ENCODE measurements around the gene DDX28. TPM values are rescaled to one million over a fixed set of nuclear protein-coding genes. Genes with fewer than 3 reads are reported as not detected.

The DDX28 gene
- total and polyA plus RNA-seq, 2 donors (not counting 3 experiments of a cell fraction or from before 2014, with no cell fraction given) = 8.4 to 12.5 TPM

- no peak overlapping the region for H3K9ac ChIP-seq (replicated peaks; ENCODE audit: extremely low read depth, insufficient read depth, low read length)
- no peak overlapping the region for H3K4me2 ChIP-seq (ENCODE audit: insufficient read depth, low read length)
- H3K4me3 ChIP-seq (replicated peaks in 1 of 3; ENCODE audit: insufficient read depth in 1 of 3, low read depth in 1 of 3, low read length in 3 of 3) = no peak overlapping the region
- ChIA-PET POLR2A (no interaction called here), CTCF (interaction anchor here (0.9 to 2.4 kb wide), 3 partner anchors 10 to 235 kb away, joined by 3 to 52 read pairs (median 8); no protein-coding TSS in a partner anchor)
- DNase-seq (ENCODE audit: low read depth, low spot score) (no peak), FAIRE-seq (no peak)
- peaks cover 4% of the 10 kb centered on the region for H3K4me1 ChIP-seq (ENCODE audit: control insufficient read depth, extremely low read depth, insufficient read depth, low read length)
- no peaks in the 10 kb centered on the region for H3K36me3 ChIP-seq (ENCODE audit: control insufficient read depth in 2 of 2, extremely low read depth in 1 of 2, insufficient read depth in 2 of 2, low read length in 2 of 2)
- intact Hi-C loops (cut with micrococcal nuclease) (loop anchor here (1.0 kb wide), 4 partner anchors 31 to 237 kb away; partner anchors contain the start of genes DDX28 and DUS2), dilution Hi-C loops (cut with MboI; ENCODE audit: extremely low pct_ligation_motif_present, low sequenced_read_pairs) (no loop called here)
- peak overlapping the region; percentile 35 for H2AFZ ChIP-seq (ENCODE audit: low read depth, low read length)
- H3K27ac ChIP-seq (ENCODE audit: insufficient read depth, low read depth, low read length) = no peak overlapping the region
- no peaks in the 10 kb centered on the region for H3K9me3 ChIP-seq (replicated peaks; ENCODE audit: control insufficient read depth, insufficient read depth, low read length)
- H3K9me1 ChIP-seq (replicated peaks; ENCODE audit: control insufficient read depth, extremely low read depth, insufficient read depth, low read length) = no peaks in the 10 kb centered on the region
- no peaks in the 10 kb centered on the region for H3K27me3 ChIP-seq (ENCODE audit: control insufficient read depth in 2 of 2, insufficient read depth in 2 of 2, low read length in 2 of 2)
- no peaks in the 10 kb centered on the region for H3K79me2 ChIP-seq (ENCODE audit: control insufficient read depth, insufficient read depth, low read length)
- BruUV-seq (replicated peaks) = no TSS peak
- TF ChIP-seq POLR2AphosphoS5 (IDR thresholded peaks at IDR 0.05; ENCODE audit: insufficient read depth, low read depth, low read length) = no peak
- no peak for TF ChIP-seq JUN (IDR thresholded peaks at IDR 0.05; ENCODE audit: borderline replicate concordance, insufficient read depth, insufficient read length, low read depth)
- TF ChIP-seq, protein P1, sequence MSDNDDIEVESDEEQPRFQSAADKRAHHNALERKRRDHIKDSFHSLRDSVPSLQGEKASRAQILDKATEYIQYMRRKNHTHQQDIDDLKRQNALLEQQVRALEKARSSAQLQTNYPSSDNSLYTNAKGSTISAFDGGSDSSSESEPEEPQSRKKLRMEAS (IDR thresholded peaks at IDR 0.05; ENCODE audit: insufficient read depth, insufficient read length) = no peak
- no peak for TF ChIP-seq CTCF (IDR thresholded peaks at IDR 0.05; ENCODE audit: extremely low read depth in 1 of 2, insufficient read depth in 1 of 2, low read depth in 1 of 2, low read length in 2 of 2)
- TF ChIP-seq MYC (IDR thresholded peaks at IDR 0.05; ENCODE audit: low read depth, low read length) = no peak
- TF ChIP-seq POLR2A (IDR thresholded peaks at IDR 0.05; ENCODE audit: low read depth, low read length) = no peak
- TF ChIP-seq FOS (IDR thresholded peaks at IDR 0.05; ENCODE audit: borderline replicate concordance, insufficient read depth, low read length) = no peak
- TF ChIP-seq GATA2 (IDR thresholded peaks at IDR 0.05; ENCODE audit: insufficient read depth, insufficient read length, low read depth, low read length) = no peak
- TF ChIP-seq EZH2 (IDR thresholded peaks at IDR 0.05; ENCODE audit: borderline replicate concordance, low read depth, low read length, severe bottlenecking) = no peak
- no peaks in the 10 kb centered on the region for H4K20me1 ChIP-seq (replicated peaks; ENCODE audit: control insufficient read depth, extremely low read depth, insufficient read depth, low read length)
Measured at GRCh38 chr16:67992661-67993206, 30.3 kb downstream of the DDX28 start.
